OCI-LY1 (cell line): ENCODE measurements around the gene SLC35F3.

Source experiments
- H2AFZ ChIP-seq: fragments of 200-600 bp; sonication (generic), shearing (Covaris generic); 2 replicates; pipeline ENCODE4 v1.6.0; 2014; ENCODE audit warnings: antibody characterized with exemption, mild to moderate bottlenecking, low read length
- H3F3A ChIP-seq: fragments of 200-600 bp; sonication (generic), shearing (Covaris generic); 2 replicates; pipeline ENCODE4 v1.6.0; 2014; ENCODE audit warnings: mild to moderate bottlenecking, antibody characterized with exemption, low read length, moderate library complexity; ENCODE audit not compliant: insufficient read depth
- H3K27ac ChIP-seq: fragments of 200-600 bp; sonication (generic); 2 replicates; pipeline ENCODE4 v1.5.1; 2014; ENCODE audit warnings: low read length, mixed run types, mild to moderate bottlenecking, low read depth; ENCODE audit not compliant: poor library complexity, severe bottlenecking
- H3K27me3 ChIP-seq: fragments of 200-600 bp; sonication (generic); 2 replicates; pipeline ENCODE4 v1.6.0; 2014; ENCODE audit warnings: antibody characterized with exemption, mild to moderate bottlenecking, low read length, moderate library complexity; ENCODE audit not compliant: insufficient read depth
- H3K36me3 ChIP-seq: fragments of 200-600 bp; sonication (generic); 2 replicates; pipeline ENCODE4 v1.6.1; 2014; ENCODE audit warnings: mild to moderate bottlenecking, antibody characterized with exemption, low read length, moderate library complexity, mixed read lengths; ENCODE audit not compliant: insufficient read depth
- H3K4me1 ChIP-seq: fragments of 200-600 bp; sonication (generic); 2 replicates; pipeline ENCODE4 v1.5.1; 2014; ENCODE audit warnings: mild to moderate bottlenecking, low read length, moderate library complexity; ENCODE audit not compliant: insufficient read depth, severe bottlenecking
- H3K4me2 ChIP-seq: fragments of 200-600 bp; sonication (generic), shearing (Covaris generic); 2 replicates; pipeline ENCODE4 v1.6.1; 2014; ENCODE audit warnings: low read length
- H3K4me3 ChIP-seq: fragments of 200-600 bp; sonication (generic); 2 replicates; pipeline ENCODE4 v1.5.1; 2014; ENCODE audit warnings: low read length, low read depth, mild to moderate bottlenecking, mixed read lengths; ENCODE audit not compliant: poor library complexity, severe bottlenecking
- H3K79me2 ChIP-seq: fragments of 200-600 bp; shearing (Covaris generic); 2 replicates; pipeline ENCODE4 v1.6.1; 2016; ENCODE audit warnings: mixed run types, low read length, mixed read lengths; ENCODE audit not compliant: insufficient read depth
- H3K9ac ChIP-seq: fragments of 200-600 bp; sonication (generic), shearing (Covaris generic); 2 replicates; pipeline ENCODE4 v1.6.1; 2014; ENCODE audit warnings: mild to moderate bottlenecking, low read length, mixed read lengths
- H3K9me2 ChIP-seq: fragments of 200-600 bp; sonication (generic), shearing (Covaris generic); 2 replicates; pipeline ENCODE4 v1.6.1; 2014; ENCODE audit warnings: low read depth, mild to moderate bottlenecking, low read length, mixed read lengths
- H3K9me3 ChIP-seq: fragments of 200-600 bp; shearing (Covaris generic); 2 replicates; pipeline ENCODE4 v1.6.1; 2014; ENCODE audit warnings: low read length, mixed read lengths
- H4K20me1 ChIP-seq: fragments of 200-600 bp; sonication (generic), shearing (Covaris generic); 2 replicates; pipeline ENCODE4 v1.6.0; 2016; ENCODE audit warnings: mild to moderate bottlenecking, low read length; ENCODE audit not compliant: insufficient read depth
- EZH2 ChIP-seq: fragments of 200-600 bp; sonication (generic), shearing (Covaris generic); IDR thresholded peaks from 2 replicates; pipeline ENCODE4 v1.8.0; 2017; ENCODE audit warnings: borderline replicate concordance, mixed run types, mild to moderate bottlenecking, antibody characterized with exemption, low read length, moderate library complexity, mixed read lengths
- TF ChIP-seq, protein P1 (sequence below): fragments of 200-600 bp; sonication (generic), shearing (Covaris generic); IDR thresholded peaks from 2 replicates; pipeline ENCODE4 v1.5.1; 2017; ENCODE audit warnings: mild to moderate bottlenecking, antibody characterized with exemption, low read length, moderate library complexity, mixed read lengths

The SLC35F3 gene

DNA sequence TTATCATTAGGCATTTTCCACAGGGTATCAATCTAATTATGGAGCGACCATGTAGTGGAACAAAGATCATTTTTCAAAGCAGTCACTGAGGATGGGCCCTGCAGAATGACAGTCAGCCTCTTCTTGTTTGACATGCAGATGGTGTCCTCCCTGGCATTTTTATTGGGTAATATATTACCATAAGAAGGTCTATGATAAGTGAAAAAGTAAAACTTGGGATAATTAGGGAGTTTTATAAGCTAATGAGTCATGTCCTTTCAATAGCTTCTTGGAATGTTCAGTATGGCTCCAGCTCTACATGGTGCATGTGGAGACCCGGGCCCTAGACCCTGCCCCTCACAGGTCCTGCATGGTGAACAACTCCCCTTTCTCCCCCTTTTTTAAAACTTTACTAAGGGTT lies 236.5 kb downstream of the SLC35F3 start:
- no peak for TF ChIP-seq EZH2
- TF ChIP-seq, protein P1, sequence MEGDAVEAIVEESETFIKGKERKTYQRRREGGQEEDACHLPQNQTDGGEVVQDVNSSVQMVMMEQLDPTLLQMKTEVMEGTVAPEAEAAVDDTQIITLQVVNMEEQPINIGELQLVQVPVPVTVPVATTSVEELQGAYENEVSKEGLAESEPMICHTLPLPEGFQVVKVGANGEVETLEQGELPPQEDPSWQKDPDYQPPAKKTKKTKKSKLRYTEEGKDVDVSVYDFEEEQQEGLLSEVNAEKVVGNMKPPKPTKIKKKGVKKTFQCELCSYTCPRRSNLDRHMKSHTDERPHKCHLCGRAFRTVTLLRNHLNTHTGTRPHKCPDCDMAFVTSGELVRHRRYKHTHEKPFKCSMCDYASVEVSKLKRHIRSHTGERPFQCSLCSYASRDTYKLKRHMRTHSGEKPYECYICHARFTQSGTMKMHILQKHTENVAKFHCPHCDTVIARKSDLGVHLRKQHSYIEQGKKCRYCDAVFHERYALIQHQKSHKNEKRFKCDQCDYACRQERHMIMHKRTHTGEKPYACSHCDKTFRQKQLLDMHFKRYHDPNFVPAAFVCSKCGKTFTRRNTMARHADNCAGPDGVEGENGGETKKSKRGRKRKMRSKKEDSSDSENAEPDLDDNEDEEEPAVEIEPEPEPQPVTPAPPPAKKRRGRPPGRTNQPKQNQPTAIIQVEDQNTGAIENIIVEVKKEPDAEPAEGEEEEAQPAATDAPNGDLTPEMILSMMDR, result no peak
- no peak overlapping the region for H3K4me3 ChIP-seq
- no peak overlapping the region for H3K27ac ChIP-seq
- H3K27me3 ChIP-seq, result 0 out of 2 replicates have a peak, but pooled peaks cover 6% of the 10 kb centered on the region
- no peaks in the 10 kb centered on the region for H3K4me1 ChIP-seq
- H4K20me1 ChIP-seq, result no peaks in the 10 kb centered on the region
- no peak overlapping the region for H2AFZ ChIP-seq
- no peaks in the 10 kb centered on the region for H3K9me2 ChIP-seq
- H3F3A ChIP-seq, result no peaks in the 10 kb centered on the region
- no peak overlapping the region for H3K4me2 ChIP-seq
- no peak overlapping the region for H3K9ac ChIP-seq
- H3K9me3 ChIP-seq, result no peaks in the 10 kb centered on the region
- H3K36me3 ChIP-seq, result no peaks in the 10 kb centered on the region
- no peaks in the 10 kb centered on the region for H3K79me2 ChIP-seq

DNA sequence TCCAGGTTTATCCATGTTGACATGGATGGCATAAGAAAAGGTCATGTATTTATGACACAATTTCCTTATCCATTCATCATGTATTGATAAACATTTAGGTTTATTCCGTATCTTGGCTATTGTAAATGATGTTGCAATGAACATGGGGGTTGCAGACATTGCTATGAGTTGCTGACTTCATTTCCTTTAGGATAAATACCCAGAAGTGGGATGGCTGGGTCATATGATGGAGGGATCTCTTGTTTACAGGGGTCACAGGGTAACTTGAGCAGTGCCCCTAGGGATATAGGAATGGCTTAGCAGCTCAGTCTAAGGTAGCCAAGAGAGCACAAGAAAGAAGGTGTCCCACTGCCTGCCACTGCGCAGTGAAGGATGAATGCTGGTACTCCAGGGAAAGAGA lies 239.2 kb downstream of the SLC35F3 start:
- Histone ChIP-seq H3K27ac (no peak overlapping the region), H2AFZ (no peak overlapping the region)
- TF ChIP-seq, protein P1, result no peak
- TF ChIP-seq EZH2, result no peak

DNA sequence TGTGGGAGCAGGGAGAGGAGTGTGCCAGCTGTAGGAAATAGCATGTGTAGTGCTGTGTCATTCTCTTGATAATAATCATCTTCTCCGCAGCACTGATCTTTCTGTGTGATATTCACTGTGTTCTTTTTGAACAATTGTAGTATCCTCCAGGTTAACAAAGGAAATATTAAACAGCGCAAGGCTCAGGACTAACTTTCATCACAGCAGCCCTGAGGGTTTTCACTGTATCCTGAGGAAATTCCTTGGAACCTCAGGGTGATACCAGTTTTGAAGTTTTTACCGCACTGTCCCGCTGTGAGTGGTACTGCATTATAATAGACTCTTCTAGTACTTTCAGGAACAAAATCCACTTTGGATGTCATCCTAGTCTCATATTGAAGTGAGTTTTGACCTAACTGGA lies 240.4 kb downstream of the SLC35F3 start:
- no peaks in the 10 kb centered on the region for H3K79me2 ChIP-seq
- H3K9ac ChIP-seq, result no peak overlapping the region
- H3K4me2 ChIP-seq, result no peak overlapping the region
- H3K27ac ChIP-seq, result no peak overlapping the region
- no peaks in the 10 kb centered on the region for H3K4me1 ChIP-seq
- TF ChIP-seq, protein P1, result no peak
- TF ChIP-seq EZH2, result no peak
- H3K27me3 ChIP-seq, result peaks cover 6% of the 10 kb centered on the region; the same call in 1 of the 2 replicates
- no peaks in the 10 kb centered on the region for H3K9me2 ChIP-seq
- no peaks in the 10 kb centered on the region for H4K20me1 ChIP-seq
- no peak overlapping the region for H2AFZ ChIP-seq
- H3K9me3 ChIP-seq, result no peaks in the 10 kb centered on the region
- no peaks in the 10 kb centered on the region for H3F3A ChIP-seq
- no peak overlapping the region for H3K4me3 ChIP-seq
- H3K36me3 ChIP-seq, result no peaks in the 10 kb centered on the region

More for the DNA sequence above, 239.2 kb downstream of the SLC35F3 start:
- H3K79me2 ChIP-seq, result no peaks in the 10 kb centered on the region
- no peaks in the 10 kb centered on the region for H3K4me1 ChIP-seq
- no peak overlapping the region for H3K4me2 ChIP-seq
- H3K9me2 ChIP-seq, result no peaks in the 10 kb centered on the region
- H3K27me3 ChIP-seq, result peaks cover 6% of the 10 kb centered on the region; the same call in 1 of the 2 replicates
- H3F3A ChIP-seq, result no peaks in the 10 kb centered on the region
- no peak overlapping the region for H3K4me3 ChIP-seq
- H4K20me1 ChIP-seq, result no peaks in the 10 kb centered on the region
- H3K9ac ChIP-seq, result no peak overlapping the region
- no peaks in the 10 kb centered on the region for H3K9me3 ChIP-seq
- H3K36me3 ChIP-seq, result no peaks in the 10 kb centered on the region
